ENCODE data around the gene CREB3L1.

Gene CREB3L1

GRCh38 chr11:46330563-46331281, 53.3 kb downstream of the CREB3L1 start:
- DNase-seq, result no peak

- no peak for DNase-seq
Observed at GRCh38 chr11:46331282-46331984, 54.0 kb downstream of the CREB3L1 start.

GRCh38 chr11:46332093-46332567, 54.7 kb downstream of the CREB3L1 start:
- no peak for DNase-seq

GRCh38 chr11:46332568-46333393, 55.3 kb downstream of the CREB3L1 start:
- no peak for DNase-seq

- no peak for DNase-seq
Observed at GRCh38 chr11:46333394-46333947, 56.0 kb downstream of the CREB3L1 start.

- no peak for DNase-seq
Observed at GRCh38 chr11:46334211-46334610, 56.7 kb downstream of the CREB3L1 start.

- DNase-seq, result no peak
Observed at GRCh38 chr11:46335271-46335670, 57.8 kb downstream of the CREB3L1 start.

- no peak for DNase-seq
Observed at GRCh38 chr11:46335890-46336562, 58.6 kb downstream of the CREB3L1 start.

- no peak for DNase-seq
Observed at GRCh38 chr11:46336563-46337180, 59.2 kb downstream of the CREB3L1 start.

- DNase-seq, result no peak
Observed at GRCh38 chr11:46337626-46338345, 60.3 kb downstream of the CREB3L1 start.

GRCh38 chr11:46338636-46338987, 61.1 kb downstream of the CREB3L1 start:
- no peak for DNase-seq

- peak; percentile 96 for DNase-seq
Observed at GRCh38 chr11:46338988-46339666, 61.7 kb downstream of the CREB3L1 start.

GRCh38 chr11:46339816-46340215, 62.4 kb downstream of the CREB3L1 start:
- DNase-seq, result no peak

GRCh38 chr11:46341454-46341853, 64.0 kb downstream of the CREB3L1 start:
- no peak for DNase-seq

- DNase-seq, result no peak
Observed at GRCh38 chr11:46342239-46342638, 64.8 kb downstream of the CREB3L1 start.

- DNase-seq, result no peak
Observed at GRCh38 chr11:46343520-46343919, 66.1 kb downstream of the CREB3L1 start.

GRCh38 chr11:46345131-46345597, 67.7 kb downstream of the CREB3L1 start:
- DNase-seq, result no peak

GRCh38 chr11:46345881-46346484, 68.5 kb downstream of the CREB3L1 start:
- no peak for DNase-seq

GRCh38 chr11:46346886-46347636, 69.6 kb downstream of the CREB3L1 start, which contains the start of gene DGKZ:
DGKZ (plus strand) TSS chr11:46347463; CDS start chr11:46347660, 197 bp downstream.
- no peak for DNase-seq
